Fibroblast of lung (primary cell): ENCODE results near the gene RRM1.
A peak's percentile ranks its signal among the peaks of the same experiment; 100 is the strongest.

Experiments used
- EZH2 ChIP-seq: IDR thresholded peaks from 2 replicates; pipeline ENCODE4 v1.5.1; 2012; ENCODE audit warnings: low read length, control low read depth, mild to moderate bottlenecking; ENCODE audit errors: missing control alignments
- TF ChIP-seq, protein P1 (sequence below), 2 donors: IDR thresholded peaks in 1 of 2; conservative IDR thresholded peaks in 1 of 2; 1 replicate in 1 of 2; 2 replicates in 1 of 2; pipeline ENCODE4 v1.5.1; 2011 to 2012; ENCODE audit warnings: low read length in 2 of 2, control low read depth in 1 of 2, inconsistent platforms in 1 of 2, low read depth in 1 of 2, mild to moderate bottlenecking in 1 of 2

GRCh38 chr11:4181782-4182721, 87.5 kb downstream of the RRM1 start:
- TF ChIP-seq, protein P1, sequence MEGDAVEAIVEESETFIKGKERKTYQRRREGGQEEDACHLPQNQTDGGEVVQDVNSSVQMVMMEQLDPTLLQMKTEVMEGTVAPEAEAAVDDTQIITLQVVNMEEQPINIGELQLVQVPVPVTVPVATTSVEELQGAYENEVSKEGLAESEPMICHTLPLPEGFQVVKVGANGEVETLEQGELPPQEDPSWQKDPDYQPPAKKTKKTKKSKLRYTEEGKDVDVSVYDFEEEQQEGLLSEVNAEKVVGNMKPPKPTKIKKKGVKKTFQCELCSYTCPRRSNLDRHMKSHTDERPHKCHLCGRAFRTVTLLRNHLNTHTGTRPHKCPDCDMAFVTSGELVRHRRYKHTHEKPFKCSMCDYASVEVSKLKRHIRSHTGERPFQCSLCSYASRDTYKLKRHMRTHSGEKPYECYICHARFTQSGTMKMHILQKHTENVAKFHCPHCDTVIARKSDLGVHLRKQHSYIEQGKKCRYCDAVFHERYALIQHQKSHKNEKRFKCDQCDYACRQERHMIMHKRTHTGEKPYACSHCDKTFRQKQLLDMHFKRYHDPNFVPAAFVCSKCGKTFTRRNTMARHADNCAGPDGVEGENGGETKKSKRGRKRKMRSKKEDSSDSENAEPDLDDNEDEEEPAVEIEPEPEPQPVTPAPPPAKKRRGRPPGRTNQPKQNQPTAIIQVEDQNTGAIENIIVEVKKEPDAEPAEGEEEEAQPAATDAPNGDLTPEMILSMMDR (conservative IDR thresholded peaks at IDR 0.05 in 1 of 2, IDR thresholded peaks at IDR 0.05 in 1 of 2; ENCODE audit: low read depth in 1 of 2, low read length in 2 of 2): peak; percentile 65 to 77
- no peak for TF ChIP-seq EZH2
